ENCODE measurements around the gene SEMA6A. TPM values are rescaled to one million over a fixed set of nuclear protein-coding genes. Genes with fewer than 3 reads are reported as not detected.

Gene SEMA6A
- total and polyA plus RNA-seq, 4 donors, result 3.7 to 11.4 (median 5.6) TPM

- Histone ChIP-seq H3K9me3 (ENCODE audit: control insufficient read depth in 4 of 4, low read length in 3 of 4) (no peaks in the 10 kb centered on the region), H3K27ac (ENCODE audit: low read depth in 1 of 2, low read length in 2 of 2) (no peak overlapping the region), H3K36me3 (ENCODE audit: control insufficient read depth in 4 of 4, insufficient read depth in 3 of 4, low read depth in 1 of 4, low read length in 3 of 4) (no peaks in the 10 kb centered on the region), H3K27me3 (ENCODE audit: control insufficient read depth in 4 of 4, insufficient read depth in 4 of 4, low read length in 3 of 4) (no peaks in the 10 kb centered on the region), H3K9ac (ENCODE audit: low read depth in 1 of 2, low read length in 2 of 2) (no peak overlapping the region), H3K4me1 (ENCODE audit: control insufficient read depth in 4 of 4, insufficient read depth in 4 of 4, low read length in 3 of 4) (no peaks in the 10 kb centered on the region), H3K4me3 (ENCODE audit: low read depth in 1 of 3, low read length in 3 of 3) (no peak overlapping the region)
- DNase-seq (ENCODE audit: low spot score), result no peak
- TF ChIP-seq EGR1 (IDR thresholded peaks at IDR 0.05; ENCODE audit: low read depth in 2 of 2) (no peak), REST (IDR thresholded peaks at IDR 0.05) (no peak), RXRA (IDR thresholded peaks at IDR 0.05) (no peak), HNF4G (IDR thresholded peaks at IDR 0.05) (no peak)
- TF ChIP-seq, protein P1, sequence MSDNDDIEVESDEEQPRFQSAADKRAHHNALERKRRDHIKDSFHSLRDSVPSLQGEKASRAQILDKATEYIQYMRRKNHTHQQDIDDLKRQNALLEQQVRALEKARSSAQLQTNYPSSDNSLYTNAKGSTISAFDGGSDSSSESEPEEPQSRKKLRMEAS (IDR thresholded peaks at IDR 0.05), result no peak
- 84% methylated on average over 1 of the region's 1 CpG for WGBS
These were observed 118.6 kb downstream of the SEMA6A start for GRCh38 chr5:116456036-116456435.

- Histone ChIP-seq H3K9me3 (ENCODE audit: control insufficient read depth in 4 of 4, low read length in 3 of 4) (no peaks in the 10 kb centered on the region), H3K4me1 (ENCODE audit: control insufficient read depth in 4 of 4, insufficient read depth in 4 of 4, low read length in 3 of 4) (no peaks in the 10 kb centered on the region), H3K4me3 (ENCODE audit: low read depth in 1 of 3, low read length in 3 of 3) (no peak overlapping the region), H3K27ac (ENCODE audit: low read depth in 1 of 2, low read length in 2 of 2) (no peak overlapping the region), H3K27me3 (ENCODE audit: control insufficient read depth in 4 of 4, insufficient read depth in 4 of 4, low read length in 3 of 4) (no peaks in the 10 kb centered on the region), H3K36me3 (ENCODE audit: control insufficient read depth in 4 of 4, insufficient read depth in 3 of 4, low read depth in 1 of 4, low read length in 3 of 4) (no peaks in the 10 kb centered on the region), H3K9ac (ENCODE audit: low read depth in 1 of 2, low read length in 2 of 2) (no peak overlapping the region)
- no peak for DNase-seq (ENCODE audit: low spot score)
- 86% methylated on average over 5 of the region's 5 CpGs for WGBS
- TF ChIP-seq RAD21 (IDR thresholded peaks at IDR 0.05) (no peak), FOXA1 (IDR thresholded peaks at IDR 0.05) (no peak), NR2F2 (IDR thresholded peaks at IDR 0.05) (no peak), REST (IDR thresholded peaks at IDR 0.05) (no peak), CTCF (IDR thresholded peaks at IDR 0.05; ENCODE audit: low read depth, low read length, missing input control) (no peak), TAF1 (conservative IDR thresholded peaks at IDR 0.05) (no peak), YY1 (IDR thresholded peaks at IDR 0.05) (no peak), RXRA (IDR thresholded peaks at IDR 0.05) (no peak), EGR1 (IDR thresholded peaks at IDR 0.05; ENCODE audit: low read depth in 2 of 2) (no peak), GABPA (IDR thresholded peaks at IDR 0.05 in 1 of 2, conservative IDR thresholded peaks at IDR 0.05 in 1 of 2) (no peak), JUND (IDR thresholded peaks at IDR 0.05) (no peak), ATF3 (IDR thresholded peaks at IDR 0.05) (no peak), HNF4G (IDR thresholded peaks at IDR 0.05) (no peak), SP1 (IDR thresholded peaks at IDR 0.05) (no peak), ZBTB33 (IDR thresholded peaks at IDR 0.05) (no peak), HNF4A (conservative IDR thresholded peaks at IDR 0.05) (no peak)
- TF ChIP-seq, protein P1 (IDR thresholded peaks at IDR 0.05), result no peak
These were observed 119.6 kb downstream of the SEMA6A start for GRCh38 chr5:116455061-116455460.

All from liver (tissue), 9 donors.